H1 (cell line): ENCODE results near the gene DRC7. TPM values are rescaled to one million over a fixed set of nuclear protein-coding genes. Genes with fewer than 3 reads are reported as not detected.

ENCODE experiments used
- CTCF ChIP-seq, 3 experiments: IDR thresholded peaks; 1 replicate in 2 of 3; 2 replicates in 1 of 3; pipeline versions ENCODE4 v1.5.1 to v1.6.1; 2011; ENCODE audit warnings: low read length in 3 of 3, mild to moderate bottlenecking in 3 of 3, inconsistent platforms in 2 of 3, low read depth in 1 of 3, moderate library complexity in 1 of 3; ENCODE audit not compliant: insufficient read depth in 1 of 3; ENCODE audit errors: control extremely low read depth in 1 of 3
- HDAC6 ChIP-seq: IDR thresholded peaks from one replicate; pipeline ENCODE4 v1.7.1; 2012; ENCODE audit warnings: low read depth, mild to moderate bottlenecking, inconsistent platforms, low read length, moderate library complexity
- JUND ChIP-seq: IDR thresholded peaks from 2 replicates; pipeline ENCODE4 v1.6.1; 2011; ENCODE audit warnings: mild to moderate bottlenecking, improper control_type of control experiment, low read length
- MAX ChIP-seq: IDR thresholded peaks from 2 replicates; pipeline ENCODE4 v1.6.1; 2012; ENCODE audit warnings: inconsistent platforms
- RAD21 ChIP-seq, 2 experiments: IDR thresholded peaks in 1 of 2; conservative IDR thresholded peaks in 1 of 2; 2 replicates each; pipeline ENCODE4 v1.6.1; 2011; ENCODE audit warnings: low read depth in 2 of 2, low read length in 2 of 2, improper control_type of control experiment in 1 of 2, inconsistent platforms in 1 of 2, mild to moderate bottlenecking in 1 of 2, moderate library complexity in 1 of 2
- RBBP5 ChIP-seq: IDR thresholded peaks from 2 replicates; pipeline ENCODE4 v1.7.1; 2012; ENCODE audit warnings: low read depth, mild to moderate bottlenecking, inconsistent platforms, low read length, moderate library complexity, borderline replicate concordance
- SP1 ChIP-seq: IDR thresholded peaks from 2 replicates; pipeline ENCODE4 v1.6.1; 2011; ENCODE audit warnings: low read depth, low read length
- SUZ12 ChIP-seq: fragments of 200-600 bp; sonication (generic); IDR thresholded peaks from 2 replicates; pipeline ENCODE4 v1.6.1; 2012; ENCODE audit warnings: mild to moderate bottlenecking, inconsistent platforms, low read length, moderate library complexity, mixed read lengths
- TEAD4 ChIP-seq: IDR thresholded peaks from 2 replicates; pipeline ENCODE4 v1.6.1; 2012; ENCODE audit warnings: low read depth, low read length, inconsistent platforms, mixed read lengths
- polyA plus RNA-seq, 7 experiments: library from polyadenylated mRNA; depleted of rRNA in 3 of 7; stranded (reverse) in 5 of 7; unstranded in 2 of 7; fragments of >200 nt in 5 of 7; fragments of 200-250 nt in 2 of 7; gene quantifications; 1 replicate in 5 of 7; 2 replicates in 1 of 7; 4 replicates in 1 of 7; pipeline versions ENCODE4 v1.2.1 to v1.2.3, GENCODE V29; 2011 to 2013; ENCODE audit warnings: missing spikeins in 2 of 7, mixed read lengths in 2 of 7
- total RNA-seq: library from RNA; stranded (reverse); fragmentation: NEBNext Ultra II Directional; extraction: Animal tissue kit (Norgen Biotek cat#: 25700); gene quantifications from 2 replicates; pipeline ENCODE4 v1.2.1, GENCODE V29; 2021

Gene DRC7
- total and polyA plus RNA-seq, 2 of the 8 experiments (the other 6 are each of a cell fraction or from before 2014, with no cell fraction given) = 0.14 TPM; not detected in 1

GRCh38 chr16:57741660-57742191 lies 47.1 kb downstream of the DRC7 start (continued):
- TF ChIP-seq CTCF (IDR thresholded peaks at IDR 0.05; ENCODE audit: control extremely low read depth in 1 of 3, insufficient read depth in 1 of 3, low read depth in 1 of 3, low read length in 3 of 3) (no peak), MAX (no peak), SUZ12 (no peak), SP1 (no peak), HDAC6 (no peak), RAD21 (IDR thresholded peaks at IDR 0.05 in 1 of 2, conservative IDR thresholded peaks at IDR 0.05 in 1 of 2; ENCODE audit: low read depth in 2 of 2, low read length in 2 of 2) (no peak), TEAD4 (no peak), JUND (no peak), RBBP5 (no peak)
